HS-27A (cell line): ENCODE measurements around the gene CELSR3.

Experiments
- DNase-seq: peaks from one replicate; pipeline ENCODE4 v3.0.0-alpha.2; 2012; ENCODE audit warnings: low read depth, missing footprints

Gene CELSR3, protein sequence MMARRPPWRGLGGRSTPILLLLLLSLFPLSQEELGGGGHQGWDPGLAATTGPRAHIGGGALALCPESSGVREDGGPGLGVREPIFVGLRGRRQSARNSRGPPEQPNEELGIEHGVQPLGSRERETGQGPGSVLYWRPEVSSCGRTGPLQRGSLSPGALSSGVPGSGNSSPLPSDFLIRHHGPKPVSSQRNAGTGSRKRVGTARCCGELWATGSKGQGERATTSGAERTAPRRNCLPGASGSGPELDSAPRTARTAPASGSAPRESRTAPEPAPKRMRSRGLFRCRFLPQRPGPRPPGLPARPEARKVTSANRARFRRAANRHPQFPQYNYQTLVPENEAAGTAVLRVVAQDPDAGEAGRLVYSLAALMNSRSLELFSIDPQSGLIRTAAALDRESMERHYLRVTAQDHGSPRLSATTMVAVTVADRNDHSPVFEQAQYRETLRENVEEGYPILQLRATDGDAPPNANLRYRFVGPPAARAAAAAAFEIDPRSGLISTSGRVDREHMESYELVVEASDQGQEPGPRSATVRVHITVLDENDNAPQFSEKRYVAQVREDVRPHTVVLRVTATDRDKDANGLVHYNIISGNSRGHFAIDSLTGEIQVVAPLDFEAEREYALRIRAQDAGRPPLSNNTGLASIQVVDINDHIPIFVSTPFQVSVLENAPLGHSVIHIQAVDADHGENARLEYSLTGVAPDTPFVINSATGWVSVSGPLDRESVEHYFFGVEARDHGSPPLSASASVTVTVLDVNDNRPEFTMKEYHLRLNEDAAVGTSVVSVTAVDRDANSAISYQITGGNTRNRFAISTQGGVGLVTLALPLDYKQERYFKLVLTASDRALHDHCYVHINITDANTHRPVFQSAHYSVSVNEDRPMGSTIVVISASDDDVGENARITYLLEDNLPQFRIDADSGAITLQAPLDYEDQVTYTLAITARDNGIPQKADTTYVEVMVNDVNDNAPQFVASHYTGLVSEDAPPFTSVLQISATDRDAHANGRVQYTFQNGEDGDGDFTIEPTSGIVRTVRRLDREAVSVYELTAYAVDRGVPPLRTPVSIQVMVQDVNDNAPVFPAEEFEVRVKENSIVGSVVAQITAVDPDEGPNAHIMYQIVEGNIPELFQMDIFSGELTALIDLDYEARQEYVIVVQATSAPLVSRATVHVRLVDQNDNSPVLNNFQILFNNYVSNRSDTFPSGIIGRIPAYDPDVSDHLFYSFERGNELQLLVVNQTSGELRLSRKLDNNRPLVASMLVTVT (N-terminal part only)

DNA sequence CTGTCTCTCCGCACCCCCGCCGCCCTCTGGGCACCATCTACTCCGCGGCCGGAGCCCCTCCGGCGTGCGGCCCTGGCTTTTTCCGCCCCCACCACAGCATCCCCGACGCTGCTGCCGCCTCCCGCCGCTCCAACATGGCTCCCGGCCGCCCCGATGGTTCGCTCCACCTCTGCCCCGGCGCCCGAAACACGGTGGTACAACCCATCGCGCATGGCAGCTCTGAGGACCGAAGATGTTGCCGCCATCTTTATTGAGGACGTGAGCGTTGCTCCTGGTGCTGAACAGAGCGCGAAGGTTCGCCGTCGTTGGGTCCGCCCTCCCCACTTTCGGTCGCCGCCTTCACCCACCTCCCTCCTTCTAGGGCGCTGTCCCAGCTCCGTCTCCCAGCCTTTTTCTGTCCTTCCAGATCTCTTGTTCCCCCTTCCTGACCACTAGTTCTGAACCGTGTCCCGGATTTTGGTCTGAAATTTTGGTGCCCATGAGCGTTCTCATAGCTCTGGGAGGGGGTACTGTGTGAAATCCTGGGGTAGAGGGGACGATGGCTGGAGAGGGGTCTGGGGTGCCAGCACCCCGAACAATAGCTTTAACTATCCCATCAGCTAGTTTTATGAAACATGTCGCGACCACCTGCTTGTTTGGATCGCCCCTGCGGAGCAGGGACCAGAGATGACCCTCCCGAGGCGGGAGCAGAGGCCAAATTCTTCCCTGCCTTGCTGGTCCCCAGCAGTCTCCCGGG lies at the start of gene CELSR3:
Gene CELSR3 (minus strand): TSS at position 134 of the 736 bp plus-strand sequence. CDS start 252 bp downstream, outside the sequence.
- DNase-seq: peak; percentile 84

DNA sequence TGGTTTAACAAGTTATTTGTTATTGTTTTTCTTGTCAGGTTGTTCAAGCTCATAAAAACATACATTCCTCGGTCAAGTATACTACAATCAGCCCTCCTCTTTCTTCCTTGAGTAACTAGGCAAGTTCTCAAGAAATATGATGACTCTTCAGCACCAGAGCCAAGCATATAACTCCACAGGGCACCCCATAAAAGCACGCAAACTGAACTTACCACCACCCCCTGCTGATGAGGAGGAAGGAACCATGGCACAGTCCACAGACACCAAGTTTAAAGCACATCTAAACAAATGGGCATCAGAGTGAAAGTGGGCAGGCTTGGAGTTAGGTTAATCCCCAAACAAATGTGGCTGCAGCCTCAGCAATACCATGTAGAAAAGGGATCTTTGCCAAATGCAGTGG lies 49.0 kb upstream of the CELSR3 start:
- no peak for DNase-seq

DNA sequence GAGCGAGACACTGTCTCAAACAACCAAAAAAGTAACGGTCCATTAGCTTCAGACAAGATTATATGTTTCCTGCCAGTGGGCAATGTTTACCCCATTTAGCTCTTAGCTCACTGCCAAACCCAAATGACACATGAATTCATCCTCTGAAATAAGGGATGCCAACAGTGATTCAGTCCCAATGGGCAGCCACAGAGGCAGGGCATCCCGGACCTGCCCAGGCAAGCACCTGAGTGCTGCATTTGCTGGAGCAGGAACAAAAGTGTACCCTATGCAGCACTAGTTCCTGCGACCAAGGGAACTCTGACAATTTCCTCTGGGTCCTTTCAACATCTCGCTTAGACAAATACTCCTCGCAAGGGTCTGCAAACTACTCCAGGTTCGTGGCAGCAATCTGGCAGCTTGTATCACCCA lies 46.4 kb upstream of the CELSR3 start:
- DNase-seq: no peak

DNA sequence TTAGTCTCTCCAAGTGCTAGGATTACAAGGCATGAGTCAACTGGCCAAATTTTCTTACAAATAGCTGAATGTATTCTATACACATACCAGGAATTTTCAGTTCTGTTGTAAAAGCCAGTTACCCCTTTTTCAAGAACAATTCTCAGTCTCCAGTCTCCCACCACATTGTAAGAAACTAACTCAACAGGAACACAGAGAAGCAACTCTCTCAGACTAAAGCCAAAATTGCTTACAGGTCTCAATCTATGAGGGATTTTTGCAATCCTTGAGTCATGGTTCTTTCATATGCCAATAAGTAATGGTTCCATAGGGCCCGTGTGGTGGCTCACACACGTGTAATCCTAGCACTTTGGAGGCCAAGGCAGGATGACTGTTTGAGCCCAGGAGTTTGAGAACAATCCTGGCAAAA lies 45.8 kb upstream of the CELSR3 start:
- no peak for DNase-seq

DNA sequence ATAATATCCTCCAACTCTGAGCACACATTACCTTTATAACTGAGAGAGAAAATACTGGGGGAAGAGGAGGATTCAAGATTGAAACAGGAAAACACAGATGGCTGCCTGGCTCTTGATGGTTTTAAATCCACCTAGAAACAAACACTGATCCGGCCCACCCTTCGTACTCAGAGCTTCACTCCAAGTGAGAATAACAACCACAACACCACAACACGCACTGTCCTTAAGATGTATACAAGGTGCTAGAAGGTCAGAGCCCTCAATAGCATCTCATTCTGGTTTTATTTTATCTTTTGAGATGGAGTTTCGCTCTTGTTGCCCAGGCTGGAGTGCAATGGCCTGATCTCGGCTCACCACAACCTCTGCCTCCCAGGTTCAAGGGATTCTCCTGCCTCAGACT lies 44.5 kb upstream of the CELSR3 start:
- DNase-seq: no peak

DNA sequence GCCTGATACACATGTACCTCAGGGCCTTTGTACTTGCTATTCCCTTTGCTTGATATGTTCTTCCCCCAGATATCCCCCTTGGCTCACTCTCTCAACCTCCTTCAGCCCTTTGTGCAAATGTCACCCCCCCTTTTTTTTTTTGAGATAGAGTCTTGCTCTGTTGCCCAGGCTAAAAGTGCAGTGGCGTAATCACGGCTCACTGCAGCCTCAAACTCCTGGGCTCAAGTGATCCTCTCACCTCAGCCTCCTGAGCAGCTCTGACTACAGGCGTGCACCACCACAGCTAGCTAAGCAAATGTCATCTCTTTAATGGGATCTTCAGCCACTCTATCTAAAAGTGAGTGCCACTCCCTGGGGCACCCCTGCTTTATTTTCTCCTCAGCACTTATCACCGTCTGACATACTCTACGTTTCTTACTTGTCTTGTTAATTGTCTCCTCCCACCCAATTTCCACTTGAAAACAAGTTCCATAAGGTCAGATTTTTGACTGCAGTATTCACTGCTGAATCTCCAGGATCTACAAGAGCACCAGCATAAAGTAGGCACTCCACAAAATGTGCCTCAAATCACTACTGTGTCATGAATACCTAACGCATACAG lies 39.7 kb upstream of the CELSR3 start:
- DNase-seq: no peak

DNA sequence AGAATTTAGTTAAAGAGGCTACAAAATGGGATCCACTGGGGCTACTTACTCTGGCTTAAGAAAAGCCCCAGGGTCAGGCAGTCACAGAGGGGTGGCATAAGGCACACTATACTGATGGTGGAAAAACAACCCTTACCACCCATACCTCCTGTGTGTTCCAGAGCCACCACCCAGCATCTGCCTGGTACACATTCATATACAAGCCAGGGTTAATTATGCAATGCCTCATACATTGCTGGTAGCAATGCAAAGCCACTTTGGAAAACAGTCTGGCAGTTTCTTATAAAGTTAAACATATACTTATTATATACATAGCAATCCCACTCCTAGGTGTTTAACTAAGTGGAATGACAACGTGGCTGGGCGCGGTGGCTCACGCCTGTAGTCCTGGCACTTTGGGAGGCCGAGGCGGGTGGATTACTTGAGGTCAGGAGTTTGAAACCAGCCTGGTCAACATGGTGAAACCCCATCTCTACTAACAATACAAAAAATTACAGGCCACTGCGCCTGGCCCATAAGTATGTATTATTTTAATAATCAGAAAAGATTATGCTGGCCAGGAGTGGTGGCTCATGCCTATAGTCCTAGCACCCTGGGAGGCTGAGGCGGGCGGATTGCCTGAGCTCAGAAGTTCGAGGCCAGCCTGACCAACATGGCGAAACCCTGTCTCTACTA lies 38.2 kb upstream of the CELSR3 start:
- DNase-seq: no peak

DNA sequence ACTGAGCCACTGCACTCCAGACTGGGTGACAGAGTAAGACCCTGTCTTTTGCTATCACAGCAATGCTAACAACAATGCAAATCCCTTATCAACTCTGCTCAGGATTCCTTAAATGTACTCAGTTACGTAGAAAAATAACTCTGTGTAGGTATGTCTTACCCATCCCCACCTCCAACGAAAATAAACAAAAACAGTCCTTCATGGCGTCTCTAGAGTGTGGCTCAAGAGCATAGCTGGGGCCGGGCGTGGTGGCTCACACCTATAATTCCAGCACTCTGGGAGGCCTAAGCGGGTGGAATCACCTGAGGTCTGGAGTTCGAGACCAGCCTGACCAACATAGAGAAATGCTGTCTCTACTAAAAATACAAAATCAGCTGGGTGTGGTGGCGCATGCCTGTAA lies 36.2 kb upstream of the CELSR3 start:
- no peak for DNase-seq

DNA sequence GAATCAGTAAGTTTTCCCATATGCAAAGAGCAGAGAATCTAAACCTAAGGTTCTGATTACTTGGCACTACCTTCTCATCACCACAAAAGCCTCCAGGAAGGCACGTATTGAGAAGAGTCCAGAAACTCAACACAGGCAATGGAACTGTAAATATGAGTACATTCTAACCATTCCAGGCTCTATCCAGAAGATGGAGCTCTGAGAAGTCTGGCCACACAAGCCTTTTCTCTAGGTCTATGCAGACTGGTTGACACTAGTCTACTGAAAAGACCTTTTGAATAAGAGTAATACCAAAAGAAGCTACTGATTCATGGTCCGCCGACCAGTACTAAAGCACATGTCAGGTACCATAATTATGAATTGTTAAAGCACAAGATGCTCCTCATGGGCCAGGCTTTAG lies 35.3 kb upstream of the CELSR3 start:
- no peak for DNase-seq

DNA sequence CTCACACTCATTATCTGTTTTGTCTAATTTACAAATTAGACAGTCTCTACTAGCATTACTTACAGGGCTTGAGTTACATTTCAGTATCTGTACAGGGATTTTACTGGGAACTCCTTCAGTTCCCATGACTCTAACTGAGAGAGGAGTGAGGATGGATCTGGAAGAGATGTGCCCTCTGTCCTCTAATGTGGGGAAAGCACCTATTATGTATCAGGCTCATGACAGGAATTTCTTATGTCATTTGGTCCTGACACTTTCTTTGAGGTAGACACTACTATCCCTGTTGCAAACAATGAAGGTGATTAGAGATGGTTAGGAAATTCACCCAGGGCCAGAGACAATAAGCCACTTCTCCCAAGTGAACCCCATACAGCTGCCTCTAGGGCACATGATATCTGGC lies 33.9 kb upstream of the CELSR3 start:
- no peak for DNase-seq

DNA sequence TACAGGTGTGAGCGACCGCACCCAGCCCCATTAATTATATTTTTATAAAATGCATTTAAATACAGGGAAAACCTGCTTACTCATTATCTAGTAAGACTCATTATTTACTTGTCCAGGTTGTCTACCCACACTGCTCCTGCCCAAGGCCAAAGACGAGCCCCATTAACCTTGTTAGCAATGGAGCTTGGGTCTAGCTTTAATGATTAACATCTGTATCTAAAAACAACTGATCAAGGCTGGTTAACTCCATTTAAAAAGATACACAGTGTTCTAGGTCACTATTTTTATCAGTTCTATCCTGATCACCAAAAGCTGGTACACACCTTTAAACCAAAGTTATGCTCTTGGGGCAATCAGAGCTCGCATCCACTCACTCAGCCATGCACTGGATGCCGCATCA lies 33.5 kb upstream of the CELSR3 start:
- DNase-seq: no peak

DNA sequence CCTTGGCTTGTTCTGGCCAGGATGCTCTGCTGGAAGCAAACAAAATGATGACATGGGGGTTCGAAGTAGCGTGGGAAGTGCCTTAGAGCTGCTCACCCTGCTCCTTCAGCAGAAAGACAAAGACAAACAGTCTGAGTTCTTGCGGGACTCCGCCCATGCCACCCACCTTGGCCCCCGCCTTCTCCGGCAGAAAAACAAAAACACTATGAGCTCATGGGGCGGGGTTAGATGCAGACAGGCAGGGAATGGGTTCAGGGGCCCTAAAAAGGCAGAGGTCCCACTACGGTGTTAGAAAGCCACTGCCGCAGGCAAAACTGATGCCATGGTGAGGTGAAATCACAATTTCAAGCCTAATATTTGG lies 32.7 kb upstream of the CELSR3 start:
- no peak for DNase-seq

DNA sequence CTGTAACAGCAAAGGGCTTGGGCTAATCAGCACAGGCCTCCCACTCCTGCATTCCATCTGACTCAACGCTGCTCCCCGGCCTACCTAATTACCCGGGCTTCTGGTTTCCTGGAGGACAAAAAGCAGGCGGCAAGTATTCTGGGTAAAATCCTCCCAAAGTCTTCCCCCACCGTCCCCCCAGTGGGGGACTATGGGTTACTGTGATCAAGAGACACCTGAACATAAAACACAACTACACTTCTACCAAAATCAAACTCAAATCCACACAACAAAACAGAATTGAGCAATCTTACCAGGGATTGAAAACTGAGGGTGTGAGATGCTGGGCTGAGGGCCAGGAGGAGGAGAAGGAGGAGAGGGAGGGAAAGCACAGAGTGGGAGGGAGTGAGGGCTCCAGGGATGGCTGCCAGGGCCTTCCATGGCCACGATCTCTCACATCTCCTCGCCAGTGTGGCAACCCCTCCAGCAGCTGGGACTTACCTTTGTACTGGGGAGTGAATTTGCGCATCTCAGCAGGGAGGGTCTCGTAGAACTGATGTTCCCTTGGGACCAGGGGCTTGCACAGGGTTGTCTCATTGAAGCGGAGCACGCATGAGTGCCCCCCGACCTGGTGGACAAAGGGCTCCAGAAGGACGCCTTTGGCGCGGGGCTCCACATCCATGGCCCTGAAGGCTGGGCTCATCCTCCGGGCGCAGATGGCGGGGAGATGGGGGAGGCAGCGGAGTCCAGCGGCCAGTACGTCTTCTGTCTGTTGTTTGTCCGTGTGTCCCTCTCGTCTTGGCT lies 32.1 kb upstream of the CELSR3 start:
- DNase-seq: peak; percentile 63

DNA sequence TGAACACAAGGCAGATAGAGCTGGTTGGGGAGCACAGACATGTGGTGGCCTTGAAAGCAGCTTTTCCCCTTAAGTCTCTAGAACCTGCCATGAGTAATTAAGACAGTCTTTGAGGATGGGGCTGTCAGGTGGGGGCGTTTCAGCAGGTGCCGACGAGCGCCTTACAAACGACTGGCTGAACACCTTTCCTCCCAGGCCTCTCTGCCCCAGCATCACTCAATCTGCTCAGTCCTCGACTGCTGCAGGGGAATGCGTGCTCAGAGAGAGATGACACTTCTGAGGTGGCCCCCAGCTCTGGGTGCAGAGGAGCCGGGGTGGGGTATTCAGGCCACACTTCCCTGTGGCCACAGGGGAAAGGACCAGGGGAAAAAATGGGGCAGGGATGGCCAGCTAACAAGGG lies 31.1 kb upstream of the CELSR3 start:
- no peak for DNase-seq

DNA sequence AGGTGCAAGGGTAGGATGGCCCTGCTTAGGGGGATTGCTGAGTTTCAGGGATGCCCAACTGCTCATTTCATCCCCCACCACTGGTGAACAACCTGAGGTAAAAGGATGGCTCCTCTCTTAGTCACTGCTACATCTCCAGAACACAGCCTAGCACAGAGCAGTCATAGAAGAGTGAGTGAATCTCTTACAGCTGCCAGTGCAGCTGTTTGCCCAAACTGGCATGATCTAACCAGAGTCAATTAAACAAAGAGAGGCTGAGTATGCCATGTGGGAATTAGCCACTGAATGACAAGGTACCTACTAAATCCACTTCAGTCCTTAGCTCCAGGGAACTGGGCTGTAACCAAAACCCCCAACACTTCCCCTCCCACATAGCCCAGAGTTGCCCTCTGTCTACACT lies 29.9 kb upstream of the CELSR3 start:
- no peak for DNase-seq

DNA sequence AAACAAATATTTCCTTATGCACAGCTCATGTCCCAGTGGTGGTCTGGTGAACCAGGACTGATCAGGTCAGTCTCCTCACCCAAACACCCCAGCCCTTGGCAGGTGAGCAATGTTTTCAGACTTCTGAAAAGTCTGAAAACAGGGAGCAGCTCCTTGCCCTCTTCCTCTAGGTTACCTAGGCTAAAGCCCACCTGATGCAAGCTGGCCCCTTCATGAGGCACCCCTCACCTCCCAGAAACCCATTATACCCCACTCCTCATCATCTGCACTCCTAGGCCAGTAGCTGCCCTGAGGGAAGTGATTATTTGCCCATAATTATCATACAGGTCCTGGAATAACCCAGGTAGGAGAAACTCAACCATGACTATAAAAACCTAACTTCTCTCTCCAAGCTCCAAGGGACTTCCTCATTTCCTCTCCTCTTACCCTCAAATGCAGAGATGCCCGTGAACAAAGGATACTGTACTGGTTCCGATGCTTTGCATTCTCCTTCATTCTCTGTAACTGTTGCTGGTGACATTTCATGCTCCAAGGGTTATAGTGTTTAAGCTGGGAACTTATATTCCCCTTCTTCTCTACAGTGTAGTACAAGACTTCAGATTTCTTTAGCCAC lies 28.3 kb upstream of the CELSR3 start:
- DNase-seq: no peak

DNA sequence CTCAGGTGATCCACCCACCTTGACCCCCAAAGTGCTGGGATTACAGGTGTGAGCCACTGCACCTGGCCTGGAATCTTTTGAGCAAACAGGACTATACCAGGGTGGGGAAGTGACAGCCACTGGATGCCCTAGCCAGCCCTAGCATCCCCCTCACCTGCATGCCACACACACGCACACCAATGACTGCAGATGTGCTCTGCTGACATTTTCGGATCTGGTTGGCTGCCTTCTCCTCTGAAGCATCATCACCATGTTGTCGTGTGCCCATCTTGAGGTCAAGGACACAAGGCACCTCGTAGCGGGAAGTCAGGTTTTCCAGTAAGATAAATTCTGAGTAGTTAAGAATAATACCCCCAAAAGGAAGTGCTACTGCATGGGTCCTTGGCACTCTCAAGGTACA lies 26.7 kb upstream of the CELSR3 start:
- DNase-seq: no peak

DNA sequence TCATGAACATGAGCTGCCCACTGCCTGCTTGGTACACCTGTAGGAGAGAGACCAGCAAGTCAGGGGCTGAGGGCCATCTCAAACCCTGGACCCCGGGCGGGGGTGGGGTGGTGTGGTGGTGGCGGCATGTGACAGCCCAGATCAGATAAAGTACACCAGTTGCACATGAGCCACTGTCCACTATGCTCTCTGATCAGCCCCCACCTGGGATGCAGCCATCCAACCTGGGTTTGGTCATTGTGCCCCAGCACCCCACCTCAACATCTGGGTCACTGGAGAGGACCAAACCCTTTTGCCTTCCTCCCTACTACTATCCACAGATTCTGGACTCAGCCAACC lies 26.0 kb upstream of the CELSR3 start:
- no peak for DNase-seq

DNA sequence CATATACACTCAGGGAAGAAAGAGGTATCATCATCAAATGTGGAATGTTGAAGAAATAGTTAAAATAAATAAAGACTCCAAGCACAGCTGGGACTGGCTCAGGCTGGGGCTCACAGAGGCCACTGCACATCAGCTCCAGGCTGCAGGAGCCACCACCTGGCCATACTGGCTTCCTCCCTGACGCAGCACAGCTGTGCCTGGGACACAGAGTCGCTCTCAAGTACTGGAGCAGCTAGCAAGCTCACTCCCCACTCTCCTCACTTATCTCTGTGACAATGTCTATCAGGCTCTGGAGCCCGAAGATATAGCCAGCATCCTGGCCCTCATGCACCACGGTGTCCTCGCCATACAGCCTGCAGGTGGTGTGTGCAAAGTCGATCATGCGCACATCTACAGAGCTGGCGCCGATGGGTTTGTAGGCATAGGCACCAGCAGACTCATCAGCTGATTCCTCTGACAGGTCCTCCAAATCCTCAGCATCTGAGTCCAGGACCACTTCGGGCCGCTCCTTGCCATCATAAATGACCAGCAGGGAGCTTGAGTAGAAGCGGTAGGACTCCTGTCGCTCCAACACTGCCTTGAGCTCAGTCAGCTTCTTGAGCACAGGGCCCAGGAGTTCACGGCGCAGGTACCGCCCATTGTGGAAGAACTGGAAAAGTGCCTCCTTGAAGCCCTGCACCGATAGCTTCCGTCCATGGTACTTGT lies 25.5 kb upstream of the CELSR3 start:
- DNase-seq: no peak
